HG03565 (cell line): ENCODE measurements around the gene WDR33.
"Not testable (repeated sequence)": the region's sequence is repeated elsewhere in the genome, so short reads cannot be mapped to it uniquely, and the experiment has no call there.

Source experiments
- ATAC-seq: cut with Tn5 transposase; IDR thresholded peaks from one replicate; pipeline ENCODE4 v1.9.1; 2021; ENCODE audit warnings: mild to moderate bottlenecking, moderate library complexity; ENCODE audit not compliant: unreplicated experiment

The WDR33 gene

GRCh38 chr2:127810619-127811396 lies at the start of gene WDR33:
Gene WDR33, minus strand, starts transcription at chr2:127811171. Its CDS starts 40,190 bp downstream, at chr2:127770981.
- peak; percentile 94 for ATAC-seq

- ATAC-seq = no peak
Observed at GRCh38 chr2:127860130-127860529, 49.2 kb upstream of the WDR33 start.

GRCh38 chr2:127859712-127860085 lies 48.7 kb upstream of the WDR33 start:
- no peak for ATAC-seq

DNA sequence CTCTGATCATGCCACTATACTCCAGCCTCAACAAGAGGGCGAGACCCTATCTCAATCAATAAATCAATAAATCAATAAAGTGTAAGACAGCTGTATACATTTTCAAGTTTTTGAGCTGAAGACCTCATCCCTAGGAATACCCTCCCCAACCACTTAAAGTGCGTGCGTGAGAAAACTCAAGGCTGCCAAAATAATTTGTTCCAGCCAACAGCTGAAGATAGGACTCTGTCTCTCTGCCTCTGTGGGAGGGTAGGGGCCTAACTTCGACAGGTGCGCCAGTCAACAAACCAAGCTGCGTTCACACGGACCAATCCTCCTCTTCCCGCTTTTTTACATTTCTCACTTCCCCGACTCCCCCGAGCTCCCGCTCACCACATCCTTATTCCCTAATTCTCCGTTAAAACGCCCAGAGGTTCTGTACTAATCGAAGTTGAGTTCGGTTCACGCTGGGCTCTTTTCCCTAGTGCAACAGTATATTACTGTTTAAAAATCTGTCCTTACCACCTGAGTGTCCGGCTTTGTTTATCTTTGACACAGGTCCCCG lies 46.4 kb upstream of the WDR33 start:
- ATAC-seq = no peak

GRCh38 chr2:127853671-127854070 lies 42.7 kb upstream of the WDR33 start:
- ATAC-seq = no peak

DNA sequence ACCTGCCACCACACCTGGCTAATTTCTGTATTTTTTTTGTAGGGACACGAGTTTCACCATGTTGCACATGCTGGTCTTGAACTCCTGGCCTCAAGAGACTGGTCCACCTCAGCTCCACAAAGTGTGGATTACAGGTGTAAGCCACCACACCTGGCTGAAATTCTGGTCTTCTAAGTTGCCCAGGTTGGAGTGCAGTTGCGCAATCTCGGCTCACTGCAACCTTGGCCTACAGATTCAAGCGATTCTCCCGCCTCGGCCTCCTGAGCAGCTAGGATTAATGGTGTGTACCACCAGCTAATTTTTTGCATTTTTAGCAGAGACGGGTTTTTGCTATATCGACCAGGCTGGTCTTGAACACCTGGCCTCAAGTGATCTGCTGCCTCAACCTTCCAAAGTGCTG lies 41.4 kb upstream of the WDR33 start:
- ATAC-seq = no peak

DNA sequence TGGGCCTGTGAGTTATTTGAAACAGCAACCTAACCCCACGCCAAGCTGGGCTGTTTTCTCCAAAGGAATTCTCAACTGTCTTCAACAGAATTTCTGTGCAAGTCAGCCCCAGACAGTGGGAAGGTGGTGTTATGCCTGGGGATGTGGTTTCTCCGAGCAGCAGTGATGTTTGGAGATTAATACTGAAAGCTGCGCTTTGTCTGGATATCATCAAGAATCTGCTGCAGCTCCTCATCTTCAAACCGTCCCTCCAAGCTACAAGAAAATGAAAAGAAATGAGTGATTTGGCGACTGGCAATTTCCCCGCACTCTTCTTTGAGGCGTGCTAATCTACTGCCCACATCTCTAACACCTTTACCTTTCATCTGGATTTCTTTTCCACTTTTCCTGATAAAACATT lies 37.0 kb upstream of the WDR33 start:
- ATAC-seq = no peak

DNA sequence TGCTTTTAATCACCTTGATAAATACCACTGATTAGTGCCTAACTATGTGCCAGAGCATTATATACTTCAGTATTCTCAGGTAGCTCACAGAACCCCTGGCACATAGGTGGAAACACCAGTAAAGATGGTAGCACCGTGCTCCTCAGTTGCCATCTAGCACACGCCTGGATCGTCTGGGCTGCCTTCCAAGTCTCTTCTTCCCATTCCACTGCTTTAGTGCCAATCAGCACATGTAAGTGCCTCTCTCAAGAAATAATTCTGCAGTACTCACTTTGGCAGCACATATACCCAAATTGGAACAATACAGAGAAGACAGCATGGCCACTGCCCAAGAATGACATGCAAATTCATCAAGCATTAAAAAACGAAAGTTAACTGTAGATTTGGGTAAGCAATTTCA lies 34.0 kb upstream of the WDR33 start:
- no peak for ATAC-seq

DNA sequence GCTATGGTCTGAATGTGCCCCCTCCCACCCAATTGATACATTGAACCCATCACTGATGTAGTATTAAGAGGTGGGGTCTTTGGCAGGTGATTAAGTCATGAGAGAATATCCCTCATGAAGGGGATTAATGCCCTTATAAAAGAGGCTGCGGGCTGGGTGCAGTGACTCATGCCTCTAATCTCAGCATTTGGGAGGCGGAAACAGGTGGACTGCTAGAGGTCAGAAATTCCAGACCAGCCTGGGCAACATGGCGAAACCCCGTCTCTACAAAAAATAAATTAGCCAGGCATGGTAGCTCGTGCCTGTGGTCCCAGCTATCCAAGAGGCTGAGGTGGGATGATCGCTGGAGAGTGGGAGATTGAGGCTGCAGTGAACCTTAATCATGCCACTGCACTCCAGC lies 32.7 kb upstream of the WDR33 start:
- no peak for ATAC-seq

GRCh38 chr2:127841466-127842178 lies 30.7 kb upstream of the WDR33 start:
- no peak for ATAC-seq

DNA sequence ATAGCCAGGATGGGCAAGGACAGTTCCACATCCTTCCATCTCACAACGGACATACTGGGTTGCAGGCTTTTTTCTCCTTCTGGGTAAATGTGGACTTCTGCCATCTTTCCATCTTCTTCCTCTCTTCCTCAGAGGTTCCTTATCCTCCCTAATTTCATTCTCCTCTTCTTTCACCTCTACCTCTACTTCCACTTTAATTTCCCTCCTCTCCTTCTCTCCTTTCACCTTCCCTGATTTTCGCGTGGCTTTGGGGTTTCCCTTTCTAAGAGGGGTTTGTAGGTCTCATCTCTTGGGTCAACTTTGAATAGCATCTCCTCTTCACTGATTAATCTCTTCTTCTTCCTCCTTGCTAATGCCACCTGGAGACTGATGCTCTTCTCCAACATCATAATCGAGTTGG lies 29.9 kb upstream of the WDR33 start:
- ATAC-seq = no peak

- no peak for ATAC-seq
Observed at GRCh38 chr2:127834951-127835350, 24.0 kb upstream of the WDR33 start.

DNA sequence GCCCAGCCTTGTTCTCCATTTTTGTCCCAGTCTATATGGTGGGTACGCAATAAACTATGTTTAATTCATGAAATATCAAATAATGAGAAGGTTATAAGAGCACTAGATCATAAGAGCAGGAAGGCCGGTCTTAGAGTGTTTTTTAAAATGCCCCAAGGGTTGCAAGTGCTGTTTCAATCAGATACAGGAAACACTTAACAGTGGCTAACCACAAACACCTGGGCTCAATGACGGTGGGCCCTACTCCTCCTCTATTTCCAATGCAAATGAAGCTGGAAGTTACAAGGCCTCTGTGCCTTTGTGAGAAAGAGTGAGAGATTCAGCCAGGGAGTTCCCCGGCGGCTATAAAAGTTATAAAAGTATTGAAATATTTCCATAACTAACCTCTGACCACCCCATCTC lies 18.9 kb upstream of the WDR33 start:
- ATAC-seq = peak; percentile 94

DNA sequence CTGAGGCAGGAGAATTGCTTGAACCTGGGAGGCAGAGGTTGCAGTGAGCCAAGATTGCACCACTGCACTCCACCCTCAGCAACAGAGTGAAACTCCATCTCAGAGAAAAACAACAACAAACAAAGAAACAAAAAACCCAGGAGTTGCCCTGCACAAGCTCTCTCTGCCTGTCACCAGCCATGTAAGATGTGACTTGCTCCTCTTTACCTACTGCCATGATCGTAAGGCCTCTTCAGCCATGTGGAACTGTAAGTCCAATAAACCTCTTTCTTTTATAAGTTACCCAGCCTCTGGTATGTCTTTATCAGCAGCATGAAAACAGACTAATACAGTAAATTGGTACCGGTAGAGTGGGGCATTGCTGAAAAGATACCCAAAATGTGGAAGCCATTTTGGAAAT lies 15.7 kb upstream of the WDR33 start:
- ATAC-seq = not testable (repeated sequence)

DNA sequence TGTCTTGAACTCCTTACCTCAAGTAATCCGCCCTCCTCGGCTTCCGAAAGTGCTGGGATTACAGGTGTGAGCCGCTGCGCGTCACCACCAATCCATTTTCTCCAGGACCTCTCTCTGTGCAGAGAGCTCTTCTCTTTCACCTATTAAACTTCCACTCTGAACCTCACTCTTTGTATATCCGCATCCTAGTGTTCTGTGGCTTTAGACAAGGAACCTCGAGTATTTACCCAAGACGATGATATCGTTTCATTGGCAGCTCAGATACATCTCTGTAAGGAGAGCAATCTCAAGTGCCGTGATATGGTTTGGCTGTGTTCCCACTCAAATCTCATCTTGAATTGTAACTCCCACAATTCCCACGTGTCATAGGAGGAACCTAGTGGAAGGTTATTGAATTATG lies 15.1 kb upstream of the WDR33 start:
- no peak for ATAC-seq

DNA sequence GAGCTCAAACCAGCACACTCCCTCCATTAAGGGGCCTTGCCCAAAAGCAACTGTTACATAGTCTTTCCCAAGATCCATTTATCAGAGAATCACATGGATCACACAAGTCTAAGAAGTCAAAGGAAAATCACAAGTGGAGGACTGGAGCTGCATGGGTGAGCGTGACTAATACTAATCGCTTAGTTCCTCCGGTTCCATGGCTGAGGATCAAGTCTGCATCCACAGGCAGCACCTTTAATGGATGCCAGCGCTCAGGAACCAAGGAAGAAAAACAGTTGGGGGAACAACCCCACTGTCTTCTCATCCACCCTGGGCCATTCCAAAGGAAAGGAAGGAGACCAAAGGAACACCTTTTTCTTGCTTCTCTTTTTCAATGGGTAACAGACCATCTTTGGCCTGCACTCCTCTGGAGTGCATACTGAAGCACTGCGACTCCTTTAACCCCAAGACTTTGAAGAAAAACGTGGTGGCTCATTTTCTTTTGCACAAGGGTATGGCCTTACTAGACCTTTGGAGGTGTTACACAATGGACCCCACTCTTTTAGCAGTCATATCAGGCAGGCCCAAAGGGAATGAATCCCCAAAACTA lies 9.2 kb upstream of the WDR33 start:
- ATAC-seq = no peak

- no peak for ATAC-seq
Observed at GRCh38 chr2:127818794-127819425, 7.9 kb upstream of the WDR33 start.

DNA sequence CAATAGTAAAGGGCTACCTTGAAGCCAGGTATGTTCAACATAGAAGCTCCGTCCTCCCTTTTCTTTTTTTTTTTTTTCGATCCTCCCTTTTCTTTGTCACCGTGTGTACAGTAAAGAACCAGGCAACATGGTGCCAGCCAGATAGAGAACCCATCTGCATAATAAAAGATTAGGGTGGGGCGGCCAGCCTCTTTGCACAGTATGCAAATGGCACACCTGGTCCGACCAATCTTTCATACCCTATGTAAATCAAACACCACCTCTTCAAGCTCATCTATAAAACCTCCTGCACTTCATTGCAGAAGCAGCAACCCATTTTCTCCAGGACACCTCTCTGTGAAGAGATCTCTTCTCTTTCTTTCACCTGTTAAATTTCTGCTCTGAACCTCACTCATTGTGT lies 7.3 kb upstream of the WDR33 start:
- ATAC-seq = no peak

DNA sequence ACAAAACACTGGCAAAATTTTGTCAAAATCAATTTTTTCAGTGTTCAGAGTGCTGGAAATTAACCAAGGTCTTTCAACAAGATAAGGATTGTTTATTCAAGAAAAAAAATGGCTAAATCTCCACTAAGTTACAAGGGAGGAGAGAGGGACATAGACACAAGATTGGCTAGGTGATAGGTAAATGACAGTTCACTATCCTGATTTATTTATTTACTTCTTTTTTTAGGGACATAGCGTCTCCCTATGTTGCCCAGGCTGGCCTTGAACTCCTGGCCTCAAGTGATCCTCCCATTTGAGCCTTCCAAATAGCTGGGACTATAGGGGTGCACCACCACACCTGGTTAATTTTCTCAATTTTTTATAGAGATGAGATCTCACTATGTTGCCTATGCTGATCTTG lies 3.7 kb upstream of the WDR33 start:
- no peak for ATAC-seq

DNA sequence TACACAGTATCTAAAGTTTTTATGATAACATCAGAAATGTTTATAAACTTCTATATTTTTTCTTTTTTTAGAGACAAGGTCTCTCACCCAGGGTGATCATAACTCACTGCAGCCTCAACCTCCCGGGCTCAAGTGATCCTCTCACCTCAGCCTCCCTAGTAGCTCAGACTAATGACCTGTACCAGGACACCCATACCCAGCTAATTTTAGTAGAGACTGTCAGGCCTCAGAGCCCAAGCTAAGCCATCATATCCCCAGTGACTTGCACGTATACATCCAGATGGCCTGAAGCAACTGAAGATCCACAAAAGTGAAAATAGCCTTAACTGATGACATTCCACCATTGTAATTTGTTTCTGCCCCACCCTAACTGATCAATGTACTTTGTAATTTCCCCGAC lies 1.5 kb upstream of the WDR33 start:
- ATAC-seq = not testable (repeated sequence)
